HG02884 (cell line): ENCODE results near the gene URM1.

Experiments
- ATAC-seq: cut with Tn5 transposase; IDR thresholded peaks from one replicate; pipeline ENCODE4 v1.9.1; 2021; ENCODE audit warnings: mild to moderate bottlenecking, moderate library complexity; ENCODE audit not compliant: unreplicated experiment

URM1 gene

GRCh38 chr9:128424268-128424780 is 53.1 kb downstream of the URM1 start:
- ATAC-seq: no peak

GRCh38 chr9:128428644-128429512 is 57.7 kb downstream of the URM1 start:
- no peak for ATAC-seq

GRCh38 chr9:128429513-128430086 is 58.4 kb downstream of the URM1 start:
- no peak for ATAC-seq

GRCh38 chr9:128431207-128431606 is 60.0 kb downstream of the URM1 start:
- ATAC-seq: no peak

GRCh38 chr9:128434340-128434739 is 63.2 kb downstream of the URM1 start:
- no peak for ATAC-seq

- no peak for ATAC-seq
These were observed 64.4 kb downstream of the URM1 start for GRCh38 chr9:128435611-128436010.

- ATAC-seq: no peak
These were observed 67.4 kb downstream of the URM1 start for GRCh38 chr9:128438343-128439109.

- ATAC-seq: no peak
These were observed 68.1 kb downstream of the URM1 start for GRCh38 chr9:128439273-128439672.
